ENCODE measurements around the gene SFMBT2.

The SFMBT2 gene

DNA sequence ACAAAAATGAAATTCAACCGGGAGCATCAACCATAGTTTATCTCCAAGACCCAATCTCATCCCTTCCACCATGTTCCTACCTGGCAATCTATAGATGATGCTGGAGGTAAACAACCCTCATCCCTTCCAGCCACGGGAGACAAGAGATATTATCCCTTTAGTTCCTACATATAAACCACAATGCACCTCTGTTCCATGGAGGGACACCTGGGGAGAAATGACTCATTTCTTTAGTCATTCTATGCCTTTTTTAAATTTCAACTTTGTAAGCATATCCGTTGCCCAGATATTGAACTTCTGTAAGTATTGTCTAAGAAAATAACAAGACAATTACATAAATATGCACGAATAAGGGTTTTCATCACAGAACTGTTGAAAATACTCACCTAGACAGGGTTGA lies 15.5 kb upstream of the SFMBT2 start:
- no peak for DNase-seq
- intact Hi-C loops (cut with DNase I) = no loop called here

DNA sequence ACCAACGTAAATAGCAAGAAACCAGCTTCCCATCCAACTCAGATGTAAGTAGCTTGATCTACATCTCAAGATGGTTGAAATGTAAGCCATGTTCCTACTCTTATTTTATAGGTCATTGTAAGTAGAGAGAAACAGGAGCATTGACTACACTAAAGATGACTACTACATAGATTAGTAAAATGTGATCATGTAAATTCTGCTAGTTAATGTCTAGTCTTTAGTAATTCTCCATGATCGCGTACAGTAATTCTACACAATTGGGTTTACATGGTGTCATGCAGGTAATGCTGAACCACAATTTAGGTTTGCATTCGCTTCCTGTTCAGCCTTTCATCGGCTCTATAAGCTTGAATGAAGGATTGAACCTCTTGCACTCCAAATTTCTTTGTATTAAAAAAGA lies 14.9 kb upstream of the SFMBT2 start:
- no peak for DNase-seq
- intact Hi-C loops (cut with DNase I) = no loop called here

DNA sequence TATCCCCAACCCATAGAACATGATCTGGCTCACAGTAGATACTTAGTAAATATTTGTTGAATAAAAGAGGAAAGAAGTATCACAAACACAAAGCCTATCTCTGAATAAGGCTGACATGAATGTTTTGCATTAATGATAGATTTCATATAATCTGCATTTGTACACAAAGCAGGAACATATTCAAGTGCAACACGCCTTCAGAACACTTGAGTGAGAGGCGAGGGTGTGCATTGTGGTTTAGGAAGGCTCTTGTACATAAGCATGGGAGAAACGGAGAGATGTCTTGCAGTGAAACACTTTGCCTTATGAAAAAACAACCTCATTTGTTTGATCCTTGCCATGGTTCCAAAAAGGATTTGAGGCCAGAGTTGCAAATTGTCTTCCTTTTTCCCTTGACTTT lies 14.1 kb upstream of the SFMBT2 start:
- intact Hi-C loops (cut with DNase I) = no loop called here
- DNase-seq = no peak

DNA sequence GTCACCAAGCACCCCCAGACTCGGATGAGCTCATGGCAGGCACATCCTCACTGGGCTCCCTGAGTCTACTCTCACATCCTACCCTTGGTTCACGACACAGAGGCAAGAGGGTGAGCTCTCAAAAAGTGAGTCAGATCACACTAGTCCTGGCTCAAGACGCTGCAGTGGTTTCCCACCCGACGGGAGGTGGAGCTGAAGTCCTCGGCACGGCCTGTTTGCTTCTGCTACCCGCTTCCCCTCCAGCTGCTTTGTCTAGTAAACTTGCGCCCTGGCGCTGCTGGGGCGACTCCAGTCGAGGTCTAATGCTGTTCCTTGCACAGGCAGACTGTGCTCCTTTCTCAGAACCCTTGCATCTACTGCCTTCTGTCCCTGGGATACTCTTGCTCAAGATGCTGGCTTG lies 13.5 kb upstream of the SFMBT2 start:
- DNase-seq = no peak
- intact Hi-C loops (cut with DNase I) = no loop called here

DNA sequence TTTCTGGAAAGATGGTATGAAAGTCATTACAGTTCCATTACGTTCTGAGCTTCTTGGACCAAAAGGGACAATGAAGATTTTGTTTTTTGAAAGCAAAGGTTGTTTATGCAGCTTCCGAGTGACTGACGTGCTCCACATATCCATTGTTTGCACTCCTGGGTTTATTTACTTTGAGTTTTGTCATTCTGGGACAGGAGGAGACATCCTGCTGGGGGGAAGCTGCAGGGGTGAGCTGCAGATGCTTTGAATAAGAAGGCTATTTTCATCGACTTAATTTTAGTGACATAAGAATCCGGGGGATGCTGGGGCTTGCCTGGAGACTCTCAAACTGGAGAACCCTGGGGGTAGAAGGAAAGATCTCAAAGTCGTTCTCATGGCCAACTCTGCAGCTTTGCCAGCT lies 12.7 kb upstream of the SFMBT2 start:
- intact Hi-C loops (cut with DNase I) = no loop called here
- DNase-seq = no peak

DNA sequence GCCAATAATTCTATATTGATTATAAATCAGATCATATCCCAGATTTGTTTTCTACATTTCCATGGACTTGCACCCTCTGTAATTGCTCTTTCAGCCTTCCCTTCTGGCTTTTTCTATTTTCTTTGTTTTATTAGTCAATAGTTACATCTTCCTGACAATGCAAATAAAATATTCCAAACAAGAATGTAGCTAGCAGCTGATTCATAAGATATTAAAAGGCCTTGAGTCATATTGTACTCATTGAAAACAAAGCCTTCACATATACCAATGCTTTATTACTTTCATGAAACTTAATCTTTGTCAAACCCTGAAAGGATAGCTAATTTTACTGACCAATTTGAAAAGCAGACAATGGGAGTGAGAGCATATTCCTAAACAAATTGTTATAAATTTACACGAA lies 10.7 kb upstream of the SFMBT2 start:
- DNase-seq = no peak
- intact Hi-C loops (cut with DNase I) = no loop called here

DNA sequence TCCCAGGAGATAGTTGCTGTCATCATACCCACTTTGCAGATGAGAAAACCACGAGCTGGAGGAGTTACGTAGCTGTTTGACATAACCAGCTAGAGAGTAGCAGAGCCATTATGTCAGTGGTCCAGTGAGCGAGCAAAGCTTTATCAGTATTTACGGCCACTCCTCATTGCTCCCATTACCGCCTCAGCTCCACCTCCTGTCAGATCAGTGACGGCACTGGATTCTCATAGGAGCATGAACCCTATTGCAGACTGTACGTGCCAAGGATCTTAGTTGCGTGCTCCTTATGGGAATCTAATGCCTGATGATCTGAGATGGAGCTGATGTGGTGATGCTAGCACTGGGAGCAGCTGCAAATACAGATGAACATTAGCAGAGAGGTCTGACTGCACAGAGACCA lies 9.2 kb upstream of the SFMBT2 start:
- intact Hi-C loops (cut with DNase I) = loop anchor here (5.0 kb wide), 2 partner anchors 298 to 1003 kb away; no protein-coding TSS in a partner anchor
- no peak for DNase-seq

DNA sequence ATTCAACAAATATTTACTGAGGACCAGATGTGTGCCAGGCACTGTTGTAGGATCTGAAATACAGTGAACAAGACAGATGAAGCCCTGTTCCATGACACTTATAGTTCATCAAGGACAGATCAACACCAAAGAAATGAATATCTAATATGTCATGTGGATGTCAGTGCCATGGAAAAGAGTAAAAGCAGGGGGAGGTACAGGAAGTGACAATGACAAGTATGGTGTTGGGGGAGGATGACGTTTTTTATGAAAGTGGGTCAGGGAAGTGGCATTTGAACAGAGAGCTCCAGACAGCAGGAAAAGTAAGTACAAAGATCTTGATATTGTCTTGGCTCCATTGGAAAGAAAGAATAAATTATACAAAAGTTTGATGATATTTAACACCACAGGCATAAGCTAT lies 7.0 kb upstream of the SFMBT2 start:
- no peak for DNase-seq
- intact Hi-C loops (cut with DNase I) = loop anchor here (1.0 to 5.0 kb wide), 3 partner anchors 296 to 1001 kb away; no protein-coding TSS in a partner anchor

DNA sequence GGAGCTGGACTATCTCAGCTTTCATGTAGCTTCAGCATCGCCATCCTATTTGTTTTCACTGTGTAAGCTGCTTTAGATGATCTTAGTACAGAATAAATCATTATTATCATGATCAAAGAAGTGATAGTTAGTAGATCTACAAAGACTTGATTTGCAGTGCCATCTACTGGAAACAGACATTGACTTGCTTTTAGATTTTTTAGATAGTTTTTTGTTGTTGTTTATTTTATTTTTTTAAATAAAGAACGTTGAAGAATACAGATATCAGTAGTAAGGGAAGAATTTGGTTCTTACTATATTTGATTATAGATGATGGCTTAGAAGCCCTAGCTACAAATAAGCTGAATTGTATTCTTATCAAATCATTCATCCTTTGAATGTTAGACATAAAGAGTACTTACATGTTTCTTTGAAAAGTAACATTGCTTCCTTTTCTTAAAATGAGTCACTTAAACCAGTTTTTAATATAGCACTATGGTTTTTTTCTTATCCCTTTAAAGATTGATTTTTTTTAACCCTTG lies 6.3 kb upstream of the SFMBT2 start:
- DNase-seq = no peak
- intact Hi-C loops (cut with DNase I) = loop anchor here (1.0 to 5.0 kb wide), 3 partner anchors 295 to 1000 kb away; no protein-coding TSS in a partner anchor

DNA sequence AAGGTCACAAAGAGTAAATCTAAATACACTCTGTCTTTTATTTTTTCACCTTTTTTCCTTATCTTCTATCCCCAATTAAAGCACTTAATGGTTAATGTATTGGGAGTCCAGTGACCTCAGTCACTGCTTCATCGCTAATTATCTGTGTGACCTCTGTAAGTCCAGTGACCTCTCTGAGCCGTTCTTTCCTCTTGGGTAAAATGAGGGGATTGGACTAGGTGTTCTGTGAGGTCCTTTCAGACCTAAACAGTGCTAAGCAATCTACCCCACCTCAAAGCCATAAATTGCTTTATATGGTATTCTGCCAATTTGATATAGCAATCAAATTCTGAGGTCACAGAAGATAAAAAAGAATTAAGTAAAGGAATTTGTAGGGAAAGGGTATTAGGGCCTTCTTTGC lies 3.9 kb upstream of the SFMBT2 start:
- intact Hi-C loops (cut with DNase I) = loop anchor here (5.0 kb wide), 3 partner anchors 292 to 997 kb away; no protein-coding TSS in a partner anchor

DNA sequence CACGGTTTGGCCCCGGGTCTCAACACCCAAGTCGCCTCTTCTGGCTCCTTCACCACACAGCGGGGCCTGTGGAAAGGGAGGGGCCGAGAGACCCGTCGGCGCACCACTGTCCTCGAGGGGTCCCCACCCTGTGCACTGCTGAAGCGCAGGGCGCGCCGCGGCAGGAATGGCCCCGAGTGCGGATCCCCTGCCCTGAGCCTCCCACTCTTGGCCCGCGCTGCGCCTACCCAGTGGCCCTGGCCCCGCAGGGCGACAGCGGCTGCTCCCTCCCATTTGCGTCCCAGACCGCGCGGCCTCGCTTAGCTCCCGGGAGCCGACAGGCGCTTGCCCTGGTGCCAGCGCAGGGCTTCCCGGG lies 2.1 kb upstream of the SFMBT2 start:
- DNase-seq = peak in 2 of 10 donors; percentile 39 to 83
- intact Hi-C loops (cut with DNase I) = loop anchor here (5.0 kb wide), 1 partner anchor 626 kb away; no protein-coding TSS in a partner anchor

More for the DNA sequence above, 3.9 kb upstream of the SFMBT2 start:
- DNase-seq = no peak

DNA sequence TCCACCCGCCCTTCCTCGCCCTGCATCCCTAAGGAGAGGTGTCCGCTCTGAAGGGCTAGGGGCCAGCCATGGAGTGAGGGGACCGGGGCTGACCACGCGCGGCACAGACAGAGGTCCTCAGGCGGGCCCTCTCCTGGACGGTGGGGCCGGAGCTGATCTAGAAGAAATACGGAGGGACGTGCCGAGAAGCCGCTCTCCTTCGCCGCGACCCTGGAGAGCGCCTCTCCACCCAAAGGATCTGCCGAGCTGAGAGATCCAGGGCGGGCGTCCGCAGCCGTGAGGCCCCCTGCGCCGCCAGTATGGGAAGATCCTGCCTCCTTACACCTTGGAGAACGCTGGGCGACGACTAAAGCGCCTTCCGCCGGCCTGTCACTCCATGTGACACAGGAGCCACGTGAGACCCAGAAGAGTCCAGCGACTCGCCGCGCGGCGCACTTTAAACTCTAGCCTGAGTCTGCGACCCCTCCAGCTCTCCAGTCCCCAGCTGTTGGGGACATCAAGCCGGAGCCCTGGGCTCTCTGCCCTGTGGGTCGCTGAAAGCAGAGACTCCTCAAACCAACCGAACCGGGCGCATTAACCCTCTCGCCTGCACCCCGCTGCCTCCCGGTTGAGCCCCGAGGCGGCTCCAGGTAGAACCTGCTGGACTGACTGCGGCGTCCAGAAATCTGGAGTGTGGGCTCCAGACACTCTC lies 1.5 kb upstream of the SFMBT2 start:
- intact Hi-C loops (cut with DNase I) = loop anchor here (5.0 kb wide), 1 partner anchor 625 kb away; no protein-coding TSS in a partner anchor

DNA sequence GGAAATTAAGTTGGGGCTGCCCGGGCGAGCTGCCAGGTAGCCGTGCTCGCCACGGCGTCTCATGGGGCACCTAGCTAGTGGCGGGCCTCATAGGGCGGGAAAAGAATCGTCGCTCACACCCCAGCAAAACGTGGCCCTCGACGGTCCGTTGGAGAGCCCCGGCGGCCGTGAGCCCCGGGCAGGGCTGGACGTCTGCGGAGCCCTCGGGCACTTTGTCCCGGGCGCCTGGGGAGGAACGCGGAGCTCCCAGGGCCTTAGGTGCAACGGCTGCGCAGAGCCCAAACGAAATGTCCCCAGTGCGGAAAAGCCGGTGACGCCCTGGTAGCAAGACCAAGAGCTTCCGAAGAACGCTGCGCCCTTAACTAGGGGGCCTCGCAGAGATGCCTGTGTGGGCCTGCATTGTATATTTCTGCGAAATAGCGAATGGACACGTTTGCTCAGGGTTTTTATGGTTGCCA lies 866 bp upstream of the SFMBT2 start:
- peak in 2 of 10 donors; percentile 16 to 85 for DNase-seq
- intact Hi-C loops (cut with DNase I) = loop anchor here (2.0 to 5.0 kb wide), 3 partner anchors 491 to 624 kb away; no protein-coding TSS in a partner anchor

More for the DNA sequence above, 1.5 kb upstream of the SFMBT2 start:
- DNase-seq = peak in 9 of 10 donors; percentile 51 to 92 (median 65)

DNA sequence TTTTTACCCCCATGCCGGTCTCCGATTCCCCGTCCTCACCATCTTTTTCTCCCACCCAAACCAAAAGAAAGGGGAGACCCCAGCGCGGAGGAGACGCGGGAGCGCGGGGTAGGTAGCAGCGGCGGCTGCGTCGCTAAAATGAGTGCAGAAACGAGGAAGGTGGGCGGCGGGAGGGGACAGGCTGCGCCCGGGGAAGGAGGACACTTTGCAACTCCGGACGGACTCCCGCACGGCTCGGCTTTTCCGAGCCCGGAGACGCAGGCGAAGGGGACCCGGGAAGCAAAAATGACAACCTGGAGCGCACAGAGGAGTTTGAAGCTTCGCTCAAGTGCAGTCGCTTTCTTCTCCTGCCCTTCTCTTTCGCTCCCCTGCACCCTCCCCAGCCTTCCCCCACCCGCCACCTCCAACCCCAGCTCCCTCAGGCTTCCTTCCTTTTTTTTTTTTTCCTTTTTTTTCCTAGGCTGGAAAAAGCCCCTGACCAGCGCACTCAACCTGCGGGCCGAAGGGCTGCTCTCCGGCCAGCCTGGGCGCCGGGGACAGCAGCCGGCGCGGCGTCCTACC lies 453 bp downstream of the SFMBT2 start:
- intact Hi-C loops (cut with DNase I) = loop anchor here (2.0 to 5.0 kb wide), 3 partner anchors 490 to 623 kb away; no protein-coding TSS in a partner anchor
- DNase-seq = peak in 4 of 10 donors; percentile 15 to 88 (median 58)

DNA sequence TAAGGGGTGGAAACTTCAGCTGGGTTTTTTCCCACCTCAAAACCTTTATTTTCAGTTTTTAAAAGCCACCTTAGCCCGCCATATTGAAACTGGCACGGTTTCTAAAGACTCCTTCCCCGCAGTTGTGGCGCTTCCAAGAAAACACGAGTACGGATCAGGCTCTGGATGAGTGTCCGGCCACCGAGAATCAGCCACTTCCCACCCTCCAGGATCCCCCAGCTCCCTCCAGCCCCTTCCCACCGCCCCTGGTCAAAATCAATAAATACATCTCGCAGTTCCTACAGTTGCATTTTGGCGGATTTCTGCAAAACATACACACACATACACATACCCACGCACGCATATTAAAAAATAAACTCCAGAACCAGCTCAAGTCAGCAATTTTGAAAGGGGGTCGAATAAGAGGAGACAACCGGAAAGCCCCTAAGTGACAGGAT lies 1.1 kb downstream of the SFMBT2 start:
- peak in 1 of 10 donors; percentile 20 for DNase-seq
- intact Hi-C loops (cut with DNase I) = loop anchor here (2.0 to 5.0 kb wide), 4 partner anchors 149 to 622 kb away; no protein-coding TSS in a partner anchor

DNA sequence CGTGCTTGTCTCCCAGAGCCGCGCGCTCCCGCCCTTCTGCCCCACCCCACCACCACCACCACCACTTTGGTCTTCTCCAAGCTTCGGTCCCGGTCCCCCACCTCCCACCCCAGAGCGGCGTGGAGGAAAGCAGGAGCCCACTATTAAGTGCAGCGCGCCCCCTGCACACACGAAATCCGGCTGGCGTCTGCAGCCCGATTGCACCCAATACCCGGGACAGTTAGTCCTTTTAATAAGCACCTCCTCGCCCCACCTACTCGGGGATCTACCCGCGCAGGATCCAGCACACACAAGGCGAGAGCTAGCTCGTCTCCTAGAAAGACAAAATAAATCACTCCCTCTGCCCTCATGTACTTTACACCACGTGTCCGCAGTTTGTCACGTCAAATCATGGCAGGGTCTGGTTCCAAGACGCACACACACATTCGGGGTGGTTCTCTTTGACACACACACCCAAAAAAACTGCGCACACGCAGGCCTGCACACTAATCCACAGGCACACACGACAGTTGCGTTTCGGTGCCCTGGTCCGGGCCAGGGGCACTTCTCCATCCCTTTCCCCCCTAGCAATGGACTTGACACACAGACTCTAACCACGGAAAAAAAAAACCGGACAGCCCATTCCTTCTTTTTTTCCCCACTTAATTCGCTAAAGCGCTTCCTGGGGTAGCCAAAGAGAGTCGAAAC lies 1.6 kb downstream of the SFMBT2 start:
- peak in 5 of 10 donors; percentile 30 to 86 (median 45) for DNase-seq
- intact Hi-C loops (cut with DNase I) = loop anchor here (2.0 kb wide), 1 partner anchor 148 kb away; no protein-coding TSS in a partner anchor

DNA sequence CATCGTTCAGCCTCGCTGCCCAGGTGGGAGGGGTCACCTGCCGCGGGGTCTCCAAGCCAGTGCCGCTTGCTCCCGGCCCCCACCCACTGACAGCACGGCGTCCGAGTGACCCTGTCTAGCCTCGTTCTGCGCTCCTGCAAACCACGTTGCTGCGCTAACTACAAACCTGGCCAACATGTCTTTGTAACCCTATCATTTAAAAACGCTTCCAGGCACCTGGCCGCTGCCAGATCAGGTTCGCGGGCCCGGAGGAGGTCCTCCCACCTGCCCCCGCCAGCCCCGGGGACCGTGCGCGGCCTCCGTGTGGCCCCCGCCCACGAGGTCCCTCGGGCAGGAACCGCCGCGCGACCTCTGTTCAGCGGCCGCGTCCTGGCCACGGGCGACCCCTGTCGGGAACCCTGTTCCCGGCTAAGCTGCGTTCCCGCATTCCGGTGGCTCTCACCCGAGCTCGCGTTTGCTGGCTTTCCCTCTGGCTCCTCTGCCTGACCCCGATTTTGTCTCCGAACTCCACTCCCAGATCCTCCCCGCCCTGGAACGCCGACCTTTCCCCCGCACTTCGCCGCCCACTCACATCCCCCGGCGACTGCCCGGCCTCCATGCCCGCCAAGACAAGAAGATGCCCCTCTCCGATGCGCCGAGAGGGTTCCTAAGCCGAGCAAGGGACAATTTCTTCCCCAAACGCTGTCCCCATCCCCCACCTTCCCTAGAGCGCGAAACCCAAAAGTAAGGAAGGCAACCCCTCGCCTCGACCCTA lies 2.4 kb downstream of the SFMBT2 start:
- intact Hi-C loops (cut with DNase I) = loop anchor here (2.0 kb wide), 1 partner anchor 148 kb away; no protein-coding TSS in a partner anchor

DNA sequence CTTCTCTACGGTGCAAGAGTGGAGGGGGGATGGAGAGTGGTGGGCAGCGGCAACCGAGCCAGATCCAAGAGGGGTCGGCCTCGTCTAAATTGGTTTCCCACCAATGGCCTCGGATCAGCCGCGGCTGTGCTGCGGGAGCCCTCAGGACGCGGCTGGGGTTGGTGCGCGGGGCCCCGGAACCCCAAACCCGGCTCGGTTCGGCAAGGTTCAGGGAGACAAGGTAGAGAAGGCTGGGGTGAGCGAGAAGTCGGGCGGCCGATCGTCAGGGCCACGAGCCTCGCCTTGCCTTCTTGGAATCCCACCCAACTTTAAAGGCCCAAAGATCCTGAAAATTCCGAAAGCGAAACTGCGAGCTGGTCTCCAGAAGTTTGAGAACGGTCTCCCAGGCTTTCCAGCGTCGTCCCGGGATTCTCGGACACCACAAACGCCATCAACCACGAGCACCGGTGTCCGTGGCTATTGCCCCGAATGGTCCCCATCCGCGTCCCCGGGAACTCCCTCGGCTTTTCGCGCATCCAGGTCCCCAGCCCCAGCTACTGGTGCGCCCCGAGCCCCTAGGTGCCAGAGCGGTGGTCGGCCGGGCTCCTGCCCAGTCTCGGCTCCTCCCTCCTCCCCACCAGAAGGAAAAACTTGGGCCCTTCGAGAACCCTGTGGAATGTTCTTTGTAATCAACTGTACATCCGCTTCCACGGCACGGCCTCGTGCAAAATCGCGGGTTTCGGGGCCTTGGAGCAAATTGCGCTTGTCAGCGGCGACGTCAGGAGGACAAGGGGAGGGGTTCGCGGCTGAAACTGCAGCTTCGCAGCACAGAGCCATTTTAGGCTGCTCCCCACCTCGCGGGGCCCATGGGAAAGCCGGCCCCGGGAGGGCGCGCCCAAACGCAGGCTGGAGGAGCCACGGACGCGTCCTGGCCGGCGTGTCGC lies 3.2 kb downstream of the SFMBT2 start:
- peak in 8 of 10 donors; percentile 29 to 92 (median 52) for DNase-seq
- intact Hi-C loops (cut with DNase I) = loop anchor here (2.0 kb wide), 1 partner anchor 147 kb away; no protein-coding TSS in a partner anchor

More for the DNA sequence above, 2.4 kb downstream of the SFMBT2 start:
- DNase-seq = peak in 9 of 10 donors; percentile 60 to 96 (median 71)
